PC-3 (cell line): Measurements from ENCODE around the gene ITGA4. TPM values are rescaled to one million over a fixed set of nuclear protein-coding genes. Genes with fewer than 3 reads are reported as not detected.
A peak's percentile ranks its signal among the peaks of the same experiment; 100 is the strongest.

Source experiments
- ATAC-seq: fragments of 200-7000 bp; cut with Tn5 transposase; 2 replicates; pipeline ENCODE4 v1.9.1; 2020; ENCODE audit warnings: mild to moderate bottlenecking, moderate library complexity
- BruUV-seq: library from RNA; stranded (reverse); fragments of 400-500 nt; replicated peaks from 2 replicates; lab custom pipeline; 2021; lab: Mats Ljungman, UMichigan
- CTCF ChIA-PET: fragments of 300-600 bp; sonication (Branson Sonifier 250); formaldehyde crosslinking; loops from one replicate; lab custom pipeline; 2022; ENCODE audit warnings: antibody characterized with exemption; lab: Charles Lee
- POLR2A ChIA-PET: fragments of 300-600 bp; sonication (Branson Sonifier 250); formaldehyde crosslinking; loops from one replicate; lab custom pipeline; 2022; ENCODE audit warnings: antibody characterized with exemption; ENCODE audit not compliant: unreplicated experiment; lab: Charles Lee
- DNase-seq: peaks from one replicate; pipeline ENCODE4 v3.0.0-alpha.2; 2015
- H2AFZ ChIP-seq: fragments of 300-600 bp; sonication (generic); 2 replicates; pipeline ENCODE4 v1.6.0; 2016; ENCODE audit warnings: antibody characterized with exemption, low read length
- H3F3A ChIP-seq: fragments of 300-600 bp; sonication (generic); one replicate; pipeline ENCODE4 v1.6.0; 2017; ENCODE audit warnings: antibody characterized with exemption, low read length, control low read depth, mild to moderate bottlenecking; ENCODE audit not compliant: unreplicated experiment
- H3K27ac ChIP-seq: fragments of 300-600 bp; sonication (generic); 2 replicates; pipeline ENCODE4 v1.5.1; 2016; ENCODE audit warnings: mild to moderate bottlenecking, low read length
- H3K27me3 ChIP-seq: fragments of 300-600 bp; sonication (generic); 2 replicates; pipeline ENCODE4 v1.6.1; 2016; ENCODE audit warnings: low read length, mixed read lengths
- H3K36me3 ChIP-seq: fragments of 300-600 bp; sonication (generic); 2 replicates; pipeline ENCODE4 v1.6.1; 2016; ENCODE audit warnings: low read depth, mixed run types, low read length, mixed read lengths
- H3K4me1 ChIP-seq: fragments of 300-600 bp; sonication (generic); 2 replicates; pipeline ENCODE4 v1.5.1; 2016; ENCODE audit warnings: low read length; ENCODE audit not compliant: insufficient read depth
- H3K4me2 ChIP-seq: fragments of 300-600 bp; sonication (generic); 2 replicates; pipeline ENCODE4 v1.6.0; 2016; ENCODE audit warnings: low read length
- H3K4me3 ChIP-seq: fragments of 300-600 bp; sonication (generic); 2 replicates; pipeline ENCODE4 v1.5.1; 2016; ENCODE audit warnings: mild to moderate bottlenecking, low read length, mixed read lengths
- H3K79me2 ChIP-seq: fragments of 300-600 bp; sonication (generic); 2 replicates; pipeline ENCODE4 v1.6.1; 2017; ENCODE audit warnings: low read length, mixed read lengths
- H3K9ac ChIP-seq: fragments of 300-600 bp; sonication (generic); 2 replicates; pipeline ENCODE4 v1.6.0; 2016; ENCODE audit warnings: mild to moderate bottlenecking, low read length
- H3K9me2 ChIP-seq: fragments of 300-600 bp; sonication (generic); replicated peaks from 2 replicates; pipeline ENCODE4 v1.6.1; 2016; ENCODE audit warnings: mixed run types, low read length, mixed read lengths
- H3K9me3 ChIP-seq: fragments of 300-600 bp; sonication (generic); 2 replicates; pipeline ENCODE4 v1.6.1; 2016; ENCODE audit warnings: low read length, mixed read lengths
- H4K20me1 ChIP-seq: fragments of 300-600 bp; sonication (generic); 2 replicates; pipeline ENCODE4 v1.6.1; 2016; ENCODE audit warnings: low read length, mixed read lengths
- EZH2 ChIP-seq: fragments of 300-600 bp; sonication (generic); IDR thresholded peaks from one replicate; pipeline ENCODE4 v1.6.1; 2017; ENCODE audit warnings: antibody characterized with exemption, mild to moderate bottlenecking, low read length; ENCODE audit not compliant: unreplicated experiment
- EZH2phosphoT487 ChIP-seq: fragments of 300-600 bp; sonication (generic); IDR thresholded peaks from 2 replicates; pipeline ENCODE4 v1.6.1; 2018; ENCODE audit warnings: mild to moderate bottlenecking, antibody characterized with exemption, low read length, borderline replicate concordance
- intact Hi-C: fragments of 100-400 bp; cut with micrococcal nuclease; formaldehyde crosslinking; loops from 2 replicates; pipeline ENCODE4 v1.9.0; 2023
- total RNA-seq: library from RNA; depleted of rRNA; stranded (reverse); fragments of >200 nt; gene quantifications from 2 replicates; pipeline ENCODE4 v1.2.3, GENCODE V29; 2014
- TF ChIP-seq, protein P1 (sequence below): fragments of 300-600 bp; sonication (generic); conservative IDR thresholded peaks from 2 replicates; pipeline ENCODE4 v1.5.1; 2017; ENCODE audit warnings: antibody characterized with exemption, low read depth, mild to moderate bottlenecking, low read length

Gene ITGA4
- total RNA-seq, 1 experiment from 2014 or later: 1.0 TPM

DNA sequence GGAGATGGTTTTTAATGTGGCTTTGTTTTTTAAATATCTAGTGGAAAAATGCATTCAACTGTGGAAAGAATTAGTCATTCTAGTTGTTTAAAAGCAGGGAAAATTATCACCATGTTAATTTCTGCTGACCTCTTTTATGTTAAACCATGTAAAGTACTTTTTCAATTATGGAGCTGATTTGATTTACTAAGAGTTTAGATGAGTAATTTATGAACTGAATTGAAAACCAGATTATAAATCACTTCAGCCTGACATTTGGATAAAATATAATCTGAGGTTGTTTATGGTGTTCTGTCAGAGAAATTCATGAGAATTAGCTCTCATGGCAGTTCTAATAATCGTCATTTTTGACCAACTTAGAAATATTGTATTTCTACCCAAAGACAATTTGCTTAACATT, 11.6 kb downstream of the ITGA4 start:
- Histone ChIP-seq H3F3A (no peaks in the 10 kb centered on the region), H3K9me2 (no peaks in the 10 kb centered on the region), H3K79me2 (no peaks in the 10 kb centered on the region), H3K4me1 (peaks cover 18% of the 10 kb centered on the region), H3K36me3 (no peaks in the 10 kb centered on the region), H4K20me1 (no peaks in the 10 kb centered on the region), H3K4me2 (no peak overlapping the region), H3K9ac (no peak overlapping the region), H3K27ac (no peak overlapping the region), H2AFZ (no peak overlapping the region), H3K4me3 (no peak overlapping the region), H3K27me3 (no peaks in the 10 kb centered on the region), H3K9me3 (no peaks in the 10 kb centered on the region)
- ChIA-PET CTCF (interaction anchor here (1.7 kb wide), 1 partner anchor 247 kb away, joined by 3 read pairs; no protein-coding TSS in a partner anchor), POLR2A (no interaction called here)
- intact Hi-C loops: loop anchor here (10.0 kb wide), 2 partner anchors 246 to 294 kb away; no protein-coding TSS in a partner anchor
- no TSS peak for BruUV-seq
- no peak for ATAC-seq
- TF ChIP-seq, protein P1, sequence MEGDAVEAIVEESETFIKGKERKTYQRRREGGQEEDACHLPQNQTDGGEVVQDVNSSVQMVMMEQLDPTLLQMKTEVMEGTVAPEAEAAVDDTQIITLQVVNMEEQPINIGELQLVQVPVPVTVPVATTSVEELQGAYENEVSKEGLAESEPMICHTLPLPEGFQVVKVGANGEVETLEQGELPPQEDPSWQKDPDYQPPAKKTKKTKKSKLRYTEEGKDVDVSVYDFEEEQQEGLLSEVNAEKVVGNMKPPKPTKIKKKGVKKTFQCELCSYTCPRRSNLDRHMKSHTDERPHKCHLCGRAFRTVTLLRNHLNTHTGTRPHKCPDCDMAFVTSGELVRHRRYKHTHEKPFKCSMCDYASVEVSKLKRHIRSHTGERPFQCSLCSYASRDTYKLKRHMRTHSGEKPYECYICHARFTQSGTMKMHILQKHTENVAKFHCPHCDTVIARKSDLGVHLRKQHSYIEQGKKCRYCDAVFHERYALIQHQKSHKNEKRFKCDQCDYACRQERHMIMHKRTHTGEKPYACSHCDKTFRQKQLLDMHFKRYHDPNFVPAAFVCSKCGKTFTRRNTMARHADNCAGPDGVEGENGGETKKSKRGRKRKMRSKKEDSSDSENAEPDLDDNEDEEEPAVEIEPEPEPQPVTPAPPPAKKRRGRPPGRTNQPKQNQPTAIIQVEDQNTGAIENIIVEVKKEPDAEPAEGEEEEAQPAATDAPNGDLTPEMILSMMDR: no peak
- no peak for TF ChIP-seq EZH2phosphoT487
- TF ChIP-seq EZH2: no peak
- no peak for DNase-seq

- H3K36me3 ChIP-seq: no peaks in the 10 kb centered on the region
- H3K9ac ChIP-seq: no peak overlapping the region
- TF ChIP-seq EZH2: no peak
- TF ChIP-seq EZH2phosphoT487: no peak
- TF ChIP-seq, protein P1: no peak
- H4K20me1 ChIP-seq: no peaks in the 10 kb centered on the region
- DNase-seq (peak; percentile 68), ATAC-seq (peak; percentile 20; the same call in 1 of the 2 replicates)
- CTCF ChIA-PET: no interaction called here
- no peak overlapping the region for H2AFZ ChIP-seq
- no peak overlapping the region for H3K4me3 ChIP-seq
- peak overlapping the region; percentile 6 for H3K4me2 ChIP-seq
- H3K9me2 ChIP-seq: no peaks in the 10 kb centered on the region
- H3F3A ChIP-seq: no peaks in the 10 kb centered on the region
- no peaks in the 10 kb centered on the region for H3K79me2 ChIP-seq
- BruUV-seq: no TSS peak
- H3K4me1 ChIP-seq: peaks cover 18% of the 10 kb centered on the region
- no peak overlapping the region for H3K27ac ChIP-seq
- H3K9me3 ChIP-seq: no peaks in the 10 kb centered on the region
- POLR2A ChIA-PET: no interaction called here
- intact Hi-C loops: loop anchor here (5.0 kb wide), 1 partner anchor 81 kb away; no protein-coding TSS in a partner anchor
- H3K27me3 ChIP-seq: no peaks in the 10 kb centered on the region
These were observed 14.0 kb downstream of the ITGA4 start for GRCh38 chr2:181471226-181471625.

DNA sequence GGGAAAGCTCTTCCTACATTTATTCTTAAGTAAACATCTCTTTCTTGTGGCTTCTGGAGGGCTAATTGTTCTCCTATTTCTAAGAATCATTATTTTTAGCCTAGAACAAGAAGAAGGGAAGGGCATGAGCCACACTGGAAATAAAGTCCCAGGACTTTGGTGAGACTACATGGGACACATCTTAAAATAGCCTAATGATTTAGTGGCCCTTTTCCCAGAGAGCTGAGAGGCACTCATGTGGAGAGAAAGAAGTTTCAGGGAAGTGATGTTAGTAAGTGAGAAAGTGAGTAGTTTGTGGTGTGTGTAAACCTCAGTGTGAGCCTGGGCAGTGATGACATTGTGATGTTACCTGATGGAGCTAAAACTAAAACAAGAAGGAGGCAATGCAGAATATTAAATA, 14.6 kb downstream of the ITGA4 start:
- BruUV-seq: no TSS peak
- no peak overlapping the region for H3K9ac ChIP-seq
- H3K9me3 ChIP-seq: no peaks in the 10 kb centered on the region
- H3K4me2 ChIP-seq: 0 out of 2 replicates have a peak overlapping the region, but pooled peaks have one; percentile 6
- H3K36me3 ChIP-seq: no peaks in the 10 kb centered on the region
- no peak overlapping the region for H2AFZ ChIP-seq
- ATAC-seq (no peak), DNase-seq (peak; percentile 11)
- CTCF ChIA-PET: interaction anchor here (0.6 kb wide), 1 partner anchor 101 kb away, joined by 4 read pairs; no protein-coding TSS in a partner anchor
- H3K27me3 ChIP-seq: no peaks in the 10 kb centered on the region
- intact Hi-C loops: loop anchor here (5.0 kb wide), 1 partner anchor 81 kb away; no protein-coding TSS in a partner anchor
- H3F3A ChIP-seq: no peaks in the 10 kb centered on the region
- no peaks in the 10 kb centered on the region for H4K20me1 ChIP-seq
- no peaks in the 10 kb centered on the region for H3K79me2 ChIP-seq
- POLR2A ChIA-PET: no interaction called here
- H3K4me1 ChIP-seq: peaks cover 18% of the 10 kb centered on the region
- no peak overlapping the region for H3K4me3 ChIP-seq
- TF ChIP-seq EZH2: no peak
- TF ChIP-seq EZH2phosphoT487: no peak
- TF ChIP-seq, protein P1: no peak
- no peak overlapping the region for H3K27ac ChIP-seq
- H3K9me2 ChIP-seq: no peaks in the 10 kb centered on the region
